MV-4-11 (cell line): ENCODE results near the gene OGFRL1.

Source experiments
- DNase-seq: peaks from one replicate; lab custom pipeline; 2025; lab: John Stamatoyannopoulos, UW

The OGFRL1 gene

GRCh38 chr6:71287038-71287437, 1.6 kb upstream of the OGFRL1 start:
- DNase-seq = peak; percentile 83

- no peak for DNase-seq
These were observed 734 bp upstream of the OGFRL1 start for GRCh38 chr6:71287926-71288227.

GRCh38 chr6:71289039-71289801, 609 bp downstream of the OGFRL1 start:
- no peak for DNase-seq

GRCh38 chr6:71289802-71290175, 1.2 kb downstream of the OGFRL1 start:
- DNase-seq = no peak

GRCh38 chr6:71290611-71291010, 2.0 kb downstream of the OGFRL1 start:
- DNase-seq = peak; percentile 22

- peak; percentile 9 for DNase-seq
These were observed 3.4 kb downstream of the OGFRL1 start for GRCh38 chr6:71292001-71292400.

- DNase-seq = no peak
These were observed 5.5 kb downstream of the OGFRL1 start for GRCh38 chr6:71294121-71294523.

- no peak for DNase-seq
These were observed 9.8 kb downstream of the OGFRL1 start for GRCh38 chr6:71298459-71298858.

GRCh38 chr6:71299541-71300470, 11.2 kb downstream of the OGFRL1 start:
- DNase-seq = no peak

GRCh38 chr6:71300561-71301168, 12.1 kb downstream of the OGFRL1 start:
- no peak for DNase-seq

GRCh38 chr6:71301546-71301945, 12.9 kb downstream of the OGFRL1 start:
- no peak for DNase-seq

- no peak for DNase-seq
These were observed 21.0 kb downstream of the OGFRL1 start for GRCh38 chr6:71309656-71310055.

- DNase-seq = no peak
These were observed 21.6 kb downstream of the OGFRL1 start for GRCh38 chr6:71310261-71310660.

- DNase-seq = no peak
These were observed 23.5 kb downstream of the OGFRL1 start for GRCh38 chr6:71312089-71312488.

GRCh38 chr6:71317441-71317840, 28.8 kb downstream of the OGFRL1 start:
- DNase-seq = peak; percentile 12

- no peak for DNase-seq
These were observed 31.4 kb downstream of the OGFRL1 start for GRCh38 chr6:71320041-71320440.

- DNase-seq = no peak
These were observed 32.7 kb downstream of the OGFRL1 start for GRCh38 chr6:71321314-71321713.

GRCh38 chr6:71324194-71324785, 35.7 kb downstream of the OGFRL1 start:
- DNase-seq = no peak

- DNase-seq = no peak
These were observed 38.0 kb downstream of the OGFRL1 start for GRCh38 chr6:71326611-71327010.

- DNase-seq = no peak
These were observed 41.9 kb downstream of the OGFRL1 start for GRCh38 chr6:71330501-71330900.

GRCh38 chr6:71332012-71332411, 43.4 kb downstream of the OGFRL1 start:
- no peak for DNase-seq

GRCh38 chr6:71333050-71333449, 44.4 kb downstream of the OGFRL1 start:
- no peak for DNase-seq

- DNase-seq = no peak
These were observed 45.1 kb downstream of the OGFRL1 start for GRCh38 chr6:71333697-71334096.
